Measurements from ENCODE around the gene BFAR. TPM values are rescaled to one million over a fixed set of nuclear protein-coding genes. Genes with fewer than 3 reads are reported as not detected.
A peak's percentile ranks its signal among the peaks of the same experiment; 100 is the strongest.

The BFAR gene
- total and polyA plus RNA-seq, 4 donors: 48.4 to 74.2 (median 67.6) TPM

DNA sequence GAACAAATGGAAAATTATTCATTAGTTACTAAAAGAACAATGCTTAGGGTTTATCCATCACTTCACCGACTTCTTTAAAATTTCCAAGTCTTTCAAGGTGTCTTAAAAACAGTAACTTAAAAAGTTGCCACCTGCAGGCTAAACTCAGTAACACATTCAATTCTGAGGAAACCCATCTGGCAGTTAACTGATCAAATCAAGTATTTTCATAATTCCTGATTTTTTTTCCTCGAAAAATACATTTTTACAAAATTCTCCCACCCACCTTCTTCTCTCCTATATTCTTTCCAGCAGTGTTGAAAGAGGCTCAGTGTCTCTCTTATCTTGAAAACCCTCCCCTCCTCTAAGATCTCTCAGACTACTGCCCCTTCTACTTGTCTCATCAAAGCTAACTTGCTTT is 32.6 kb upstream of the BFAR start:
- H3K9ac ChIP-seq (ENCODE audit: insufficient read depth in 1 of 2, low read length in 2 of 2): no peak overlapping the region
- DNase-seq (peak in 2 of 3 donors; percentile 20 to 27), ATAC-seq (ENCODE audit: insufficient read depth, low FRiP score) (no peak)
- no peaks in the 10 kb centered on the region for H3K4me1 ChIP-seq (ENCODE audit: control insufficient read depth in 5 of 5, insufficient read depth in 5 of 5, low read length in 5 of 5)
- no peak overlapping the region for H3K27ac ChIP-seq (ENCODE audit: low read depth in 1 of 2, low read length in 1 of 2)
- TF ChIP-seq, protein P1, sequence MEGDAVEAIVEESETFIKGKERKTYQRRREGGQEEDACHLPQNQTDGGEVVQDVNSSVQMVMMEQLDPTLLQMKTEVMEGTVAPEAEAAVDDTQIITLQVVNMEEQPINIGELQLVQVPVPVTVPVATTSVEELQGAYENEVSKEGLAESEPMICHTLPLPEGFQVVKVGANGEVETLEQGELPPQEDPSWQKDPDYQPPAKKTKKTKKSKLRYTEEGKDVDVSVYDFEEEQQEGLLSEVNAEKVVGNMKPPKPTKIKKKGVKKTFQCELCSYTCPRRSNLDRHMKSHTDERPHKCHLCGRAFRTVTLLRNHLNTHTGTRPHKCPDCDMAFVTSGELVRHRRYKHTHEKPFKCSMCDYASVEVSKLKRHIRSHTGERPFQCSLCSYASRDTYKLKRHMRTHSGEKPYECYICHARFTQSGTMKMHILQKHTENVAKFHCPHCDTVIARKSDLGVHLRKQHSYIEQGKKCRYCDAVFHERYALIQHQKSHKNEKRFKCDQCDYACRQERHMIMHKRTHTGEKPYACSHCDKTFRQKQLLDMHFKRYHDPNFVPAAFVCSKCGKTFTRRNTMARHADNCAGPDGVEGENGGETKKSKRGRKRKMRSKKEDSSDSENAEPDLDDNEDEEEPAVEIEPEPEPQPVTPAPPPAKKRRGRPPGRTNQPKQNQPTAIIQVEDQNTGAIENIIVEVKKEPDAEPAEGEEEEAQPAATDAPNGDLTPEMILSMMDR (IDR thresholded peaks at IDR 0.05; ENCODE audit: control extremely low read depth, extremely low read depth): no peak
- H3K27me3 ChIP-seq (ENCODE audit: control insufficient read depth in 3 of 3, insufficient read depth in 3 of 3, low read length in 2 of 3): no peaks in the 10 kb centered on the region
- peaks cover 13 to 33% (median 22%) of the 10 kb centered on the region in 4 donors for H3K36me3 ChIP-seq (ENCODE audit: control insufficient read depth in 4 of 4, insufficient read depth in 4 of 4, low read length in 4 of 4)
- no peaks in the 10 kb centered on the region for H3K9me3 ChIP-seq (ENCODE audit: control insufficient read depth in 4 of 4, insufficient read depth in 3 of 4, low read length in 3 of 4)
- 73 to 76% methylated on average over 2 of the region's 2 CpGs for WGBS, 2 donors
- H3K4me3 ChIP-seq: no peak overlapping the region

DNA sequence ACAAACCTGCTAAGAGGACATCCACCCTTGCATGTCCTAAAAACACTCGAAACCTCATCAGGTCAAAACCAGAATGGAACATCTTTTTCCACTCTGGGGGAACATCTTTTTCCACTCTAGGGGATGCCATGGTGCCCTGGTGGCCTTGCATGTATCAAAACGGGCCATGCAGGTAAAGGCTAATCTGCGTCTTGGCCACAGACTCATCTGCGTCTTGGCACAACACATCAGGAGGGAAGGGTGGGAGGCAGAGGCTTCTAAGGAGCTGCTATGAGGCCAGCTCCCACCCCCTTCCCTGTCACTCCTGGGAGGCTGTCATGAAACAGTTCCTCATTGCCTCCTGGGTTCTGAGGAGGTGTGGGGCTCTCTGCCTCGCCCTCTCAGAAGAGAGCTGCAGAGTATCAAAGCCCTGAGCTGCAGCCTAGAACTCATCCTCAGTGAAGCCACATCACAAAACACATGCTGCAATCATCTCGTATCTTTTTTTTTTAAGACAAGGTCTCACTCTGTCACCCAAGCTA is 30.2 kb upstream of the BFAR start:
- Histone ChIP-seq H3K4me3 (no peak overlapping the region), H3K4me1 (ENCODE audit: control insufficient read depth in 5 of 5, insufficient read depth in 5 of 5, low read length in 5 of 5) (no peaks in the 10 kb centered on the region), H3K27me3 (ENCODE audit: control insufficient read depth in 3 of 3, insufficient read depth in 3 of 3, low read length in 2 of 3) (no peaks in the 10 kb centered on the region), H3K36me3 (ENCODE audit: control insufficient read depth in 4 of 4, insufficient read depth in 4 of 4, low read length in 4 of 4) (peaks cover 21 to 37% (median 28%) of the 10 kb centered on the region in 4 donors), H3K9me3 (ENCODE audit: control insufficient read depth in 4 of 4, insufficient read depth in 3 of 4, low read length in 3 of 4) (no peaks in the 10 kb centered on the region), H3K27ac (ENCODE audit: low read depth in 1 of 2, low read length in 1 of 2) (no peak overlapping the region), H3K9ac (ENCODE audit: insufficient read depth in 1 of 2, low read length in 2 of 2) (no peak overlapping the region)
- no peak for DNase-seq
- no peak for ATAC-seq (ENCODE audit: insufficient read depth, low FRiP score)
- whole genome bisulfite sequencing, 2 donors: 94 to 97% methylated on average over 6 of the region's 6 CpGs
- TF ChIP-seq, protein P1 (IDR thresholded peaks at IDR 0.05; ENCODE audit: control extremely low read depth, extremely low read depth): no peak

DNA sequence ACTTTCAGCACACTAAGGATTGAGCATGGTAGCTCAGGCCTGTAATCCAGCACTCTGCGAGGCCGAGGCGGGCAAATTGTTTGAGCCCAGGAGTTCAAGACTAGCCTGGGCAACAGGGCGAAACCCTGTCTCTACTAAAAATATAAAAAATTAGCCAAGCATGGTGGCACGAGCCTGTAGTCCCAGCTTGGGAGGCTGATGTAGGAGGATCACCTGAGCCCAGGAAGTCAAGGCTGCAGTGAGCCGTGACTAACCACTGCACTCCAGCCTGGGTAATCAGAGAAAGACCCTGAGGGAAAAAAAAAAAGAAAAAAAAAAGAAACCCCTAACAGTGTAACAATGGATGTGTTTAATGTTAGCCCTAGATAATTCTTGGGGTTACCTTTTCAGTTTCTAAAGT is 26.6 kb upstream of the BFAR start:
- Histone ChIP-seq H3K9me3 (ENCODE audit: control insufficient read depth in 4 of 4, insufficient read depth in 3 of 4, low read length in 3 of 4) (no peaks in the 10 kb centered on the region), H3K4me1 (ENCODE audit: control insufficient read depth in 5 of 5, insufficient read depth in 5 of 5, low read length in 5 of 5) (no peaks in the 10 kb centered on the region), H3K9ac (ENCODE audit: insufficient read depth in 1 of 2, low read length in 2 of 2) (no peak overlapping the region), H3K4me3 (no peak overlapping the region), H3K36me3 (ENCODE audit: control insufficient read depth in 4 of 4, insufficient read depth in 4 of 4, low read length in 4 of 4) (peaks cover 25 to 41% (median 33%) of the 10 kb centered on the region in 4 donors), H3K27me3 (ENCODE audit: control insufficient read depth in 3 of 3, insufficient read depth in 3 of 3, low read length in 2 of 3) (no peaks in the 10 kb centered on the region), H3K27ac (ENCODE audit: low read depth in 1 of 2, low read length in 1 of 2) (no peak overlapping the region)
- TF ChIP-seq, protein P1 (IDR thresholded peaks at IDR 0.05; ENCODE audit: control extremely low read depth, extremely low read depth): no peak
- no peak for ATAC-seq (ENCODE audit: insufficient read depth, low FRiP score)
- no peak for DNase-seq
- WGBS, 2 donors: 85 to 97% methylated on average over 6 of the region's 6 CpGs

DNA sequence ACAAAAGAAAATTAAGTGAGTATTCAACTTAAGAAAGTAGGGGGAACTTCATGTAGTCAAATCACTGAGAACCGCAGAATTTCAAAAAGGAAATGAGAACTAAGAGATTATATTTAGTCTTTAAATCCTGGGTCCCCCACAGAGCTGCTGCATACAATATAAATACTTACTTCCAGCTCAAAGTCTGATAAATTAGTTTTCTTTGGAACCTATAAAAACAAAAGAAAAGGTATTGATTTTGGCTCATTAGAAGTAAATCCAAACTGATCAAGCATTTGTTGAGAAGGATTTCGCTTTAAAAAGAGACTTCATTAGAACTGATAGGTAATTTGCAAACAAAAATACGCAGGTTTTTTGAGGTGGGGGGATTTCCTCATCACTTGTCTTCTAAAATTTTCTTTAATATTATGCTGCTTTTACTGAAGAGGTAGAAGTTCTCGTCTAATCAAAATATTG is 24.6 kb upstream of the BFAR start:
- DNase-seq (no peak), ATAC-seq (ENCODE audit: insufficient read depth, low FRiP score) (no peak)
- Histone ChIP-seq H3K9me3 (ENCODE audit: control insufficient read depth in 4 of 4, insufficient read depth in 3 of 4, low read length in 3 of 4) (no peaks in the 10 kb centered on the region), H3K27me3 (ENCODE audit: control insufficient read depth in 3 of 3, insufficient read depth in 3 of 3, low read length in 2 of 3) (no peaks in the 10 kb centered on the region), H3K4me3 (no peak overlapping the region), H3K36me3 (ENCODE audit: control insufficient read depth in 4 of 4, insufficient read depth in 4 of 4, low read length in 4 of 4) (peaks cover 14 to 39% (median 33%) of the 10 kb centered on the region in 4 donors), H3K27ac (ENCODE audit: low read depth in 1 of 2, low read length in 1 of 2) (no peak overlapping the region), H3K4me1 (ENCODE audit: control insufficient read depth in 5 of 5, insufficient read depth in 5 of 5, low read length in 5 of 5) (no peaks in the 10 kb centered on the region), H3K9ac (ENCODE audit: insufficient read depth in 1 of 2, low read length in 2 of 2) (no peak overlapping the region)
- WGBS, 2 donors: 92% methylated on average over 4 of the region's 4 CpGs
- TF ChIP-seq, protein P1 (IDR thresholded peaks at IDR 0.05; ENCODE audit: control extremely low read depth, extremely low read depth): no peak
